Keratinocyte (primary cell): Measurements from ENCODE around the gene HID1. TPM values are rescaled to one million over a fixed set of nuclear protein-coding genes. Genes with fewer than 3 reads are reported as not detected.

ENCODE experiments used
- DNase-seq: peaks from one replicate; pipeline ENCODE4 v3.0.0-alpha.2; 2011; ENCODE audit warnings: low read depth, missing footprints, low spot score
- FAIRE-seq: peaks from 2 replicates; lab custom pipeline; 2011; peaks lifted over from hg19 to GRCh38; lab: Jason Lieb, UNC
- H2AFZ ChIP-seq: 2 replicates; pipeline ENCODE4 v1.6.0; 2012; ENCODE audit warnings: low read length, control low read depth, inconsistent platforms; ENCODE audit not compliant: control insufficient read depth
- H3K27ac ChIP-seq: 2 replicates; pipeline ENCODE4 v1.5.1; 2011; ENCODE audit warnings: low read length; ENCODE audit not compliant: control insufficient read depth, insufficient read depth
- H3K27me3 ChIP-seq: 3 replicates; pipeline ENCODE4 v1.6.0; 2011; ENCODE audit warnings: low read length; ENCODE audit not compliant: control insufficient read depth, insufficient read depth; ENCODE audit errors: extremely low read depth
- H3K36me3 ChIP-seq, 2 experiments: 2 replicates in 1 of 2; 3 replicates in 1 of 2; pipeline ENCODE4 v1.5.1; 2011; ENCODE audit warnings: low read length in 2 of 2, mild to moderate bottlenecking in 1 of 2; ENCODE audit not compliant: control insufficient read depth in 2 of 2, insufficient read depth in 2 of 2; ENCODE audit errors: extremely low read depth in 1 of 2
- H3K4me1 ChIP-seq: 3 replicates; pipeline ENCODE4 v1.5.1; 2011; ENCODE audit warnings: low read length; ENCODE audit not compliant: control insufficient read depth, insufficient read depth; ENCODE audit errors: extremely low read depth
- H3K4me2 ChIP-seq: 3 replicates; pipeline ENCODE4 v1.6.0; 2011; ENCODE audit warnings: low read depth, low read length; ENCODE audit not compliant: control insufficient read depth, insufficient read depth; ENCODE audit errors: extremely low read depth
- H3K4me3 ChIP-seq, 3 experiments: fragments of 200-600 bp in 1 of 3; sonication (generic) in 1 of 3; 2 replicates in 2 of 3; 3 replicates in 1 of 3; pipeline ENCODE4 v1.5.1; 2011 to 2016; ENCODE audit warnings: low read length in 3 of 3, mild to moderate bottlenecking in 3 of 3, control low read depth in 2 of 3, inconsistent platforms in 1 of 3, low read depth in 1 of 3, mixed read lengths in 1 of 3, mixed run types in 1 of 3, moderate library complexity in 1 of 3; ENCODE audit not compliant: control insufficient read depth in 2 of 3, insufficient read depth in 2 of 3; ENCODE audit errors: extremely low read depth in 1 of 3
- H3K79me2 ChIP-seq: 2 replicates; pipeline ENCODE4 v1.6.0; 2012; ENCODE audit warnings: low read length; ENCODE audit not compliant: control insufficient read depth, insufficient read depth
- H3K9ac ChIP-seq: 3 replicates; pipeline ENCODE4 v1.6.0; 2011; ENCODE audit warnings: low read length; ENCODE audit not compliant: control insufficient read depth, insufficient read depth; ENCODE audit errors: extremely low read depth
- H3K9me1 ChIP-seq: 3 replicates; pipeline ENCODE4 v1.6.0; 2011; ENCODE audit warnings: low read length; ENCODE audit not compliant: control insufficient read depth, insufficient read depth; ENCODE audit errors: extremely low read depth
- H3K9me3 ChIP-seq: 2 replicates; pipeline ENCODE4 v1.5.1; 2012; ENCODE audit warnings: low read depth, low read length; ENCODE audit not compliant: control insufficient read depth
- H4K20me1 ChIP-seq: 3 replicates; pipeline ENCODE4 v1.6.0; 2011; ENCODE audit warnings: low read length; ENCODE audit not compliant: control insufficient read depth, insufficient read depth; ENCODE audit errors: extremely low read depth
- EZH2 ChIP-seq: IDR thresholded peaks from one replicate; pipeline ENCODE4 v1.6.1; 2012; ENCODE audit warnings: inconsistent platforms, mild to moderate bottlenecking, low read length, moderate library complexity
- dilution Hi-C: fragments of 300-500 bp; cut with MboI; formaldehyde crosslinking; loops from one replicate; pipeline ENCODE4 v1.7.0; 2020; ENCODE audit warnings: low sequenced_read_pairs; ENCODE audit not compliant: extremely low pct_ligation_motif_present
- polyA plus RNA-seq, 5 experiments: library from polyadenylated mRNA; depleted of rRNA in 3 of 5; stranded (reverse) in 3 of 5; stranded (forward) in 1 of 5; unstranded in 1 of 5; fragments of >200 nt; gene quantifications; 1 replicate in 1 of 5; 2 replicates in 3 of 5; 3 replicates in 1 of 5; pipeline versions ENCODE4 v1.2.1 to v1.2.3, GENCODE V29; 2011 to 2012; ENCODE audit warnings: missing spikeins in 2 of 5, low read depth in 1 of 5, low replicate concordance in 1 of 5
- TF ChIP-seq, protein P1 (sequence below), 3 experiments: IDR thresholded peaks in 1 of 3; conservative IDR thresholded peaks in 1 of 3; optimal IDR thresholded peaks in 1 of 3; 2 replicates in 2 of 3; 3 replicates in 1 of 3; pipeline versions ENCODE3 to v1.5.1; 2011; ENCODE audit warnings: low read length in 3 of 3, mild to moderate bottlenecking in 3 of 3, moderate library complexity in 2 of 3, control low read depth in 1 of 3, inconsistent platforms in 1 of 3; ENCODE audit not compliant: insufficient read depth in 2 of 3; ENCODE audit errors: extremely low read depth in 1 of 3

The HID1 gene
- polyA plus RNA-seq, 1 donor (not counting 4 experiments of a cell fraction or from before 2014, with no cell fraction given), result 0.33 TPM

DNA sequence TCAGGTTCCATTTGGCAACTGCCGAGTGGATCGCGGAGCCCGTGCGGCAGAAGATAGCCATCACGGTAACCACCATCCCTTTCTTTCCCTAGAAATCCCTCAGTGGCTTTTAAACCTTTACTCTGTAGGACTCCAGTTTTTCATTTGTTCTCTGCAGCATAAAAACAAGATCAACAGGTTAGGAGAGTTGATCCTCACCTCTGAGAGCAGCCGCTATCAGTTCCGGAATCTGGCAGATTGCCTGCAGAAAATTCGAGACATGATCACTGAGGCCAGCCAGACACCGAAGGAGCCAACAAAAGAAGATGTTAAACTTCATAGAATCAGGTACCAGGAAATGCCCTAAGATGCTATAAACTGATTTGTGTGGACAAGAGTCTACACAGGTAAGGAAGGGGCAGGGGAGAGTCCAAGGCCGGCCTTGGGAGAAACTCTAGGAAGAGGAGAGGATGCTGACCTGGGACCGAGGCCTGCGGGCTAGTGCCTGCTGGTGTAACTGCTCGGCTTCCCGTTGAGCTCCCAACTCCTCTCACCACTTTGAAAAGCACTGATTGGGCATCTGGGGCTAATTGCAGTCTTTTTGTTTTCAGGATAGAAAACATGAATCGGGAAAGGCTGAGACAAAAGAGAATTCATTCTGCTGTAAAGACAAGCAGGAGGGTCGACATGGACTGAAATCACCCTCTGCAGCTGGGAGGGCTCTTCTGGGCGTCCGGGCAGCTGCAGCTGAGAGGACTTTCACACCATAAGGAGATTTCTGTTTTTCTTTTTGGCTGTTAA, 48.0 kb upstream of the HID1 start:
- DNase-seq, result no peak
- Histone ChIP-seq H3K4me2 (no peak overlapping the region), H3K36me3 (peaks cover 21 to 27% of the 10 kb centered on the region in 2 experiments), H3K79me2 (peaks cover 6% of the 10 kb centered on the region), H3K4me1 (no peaks in the 10 kb centered on the region), H3K9me3 (no peaks in the 10 kb centered on the region), H3K9me1 (no peaks in the 10 kb centered on the region), H3K27ac (no peak overlapping the region), H3K27me3 (no peaks in the 10 kb centered on the region), H3K4me3 (no peak overlapping the region), H2AFZ (no peak overlapping the region), H3K9ac (no peak overlapping the region), H4K20me1 (no peaks in the 10 kb centered on the region)
- dilution Hi-C loops, result no loop called here
- FAIRE-seq, result no peak
- TF ChIP-seq, protein P1, sequence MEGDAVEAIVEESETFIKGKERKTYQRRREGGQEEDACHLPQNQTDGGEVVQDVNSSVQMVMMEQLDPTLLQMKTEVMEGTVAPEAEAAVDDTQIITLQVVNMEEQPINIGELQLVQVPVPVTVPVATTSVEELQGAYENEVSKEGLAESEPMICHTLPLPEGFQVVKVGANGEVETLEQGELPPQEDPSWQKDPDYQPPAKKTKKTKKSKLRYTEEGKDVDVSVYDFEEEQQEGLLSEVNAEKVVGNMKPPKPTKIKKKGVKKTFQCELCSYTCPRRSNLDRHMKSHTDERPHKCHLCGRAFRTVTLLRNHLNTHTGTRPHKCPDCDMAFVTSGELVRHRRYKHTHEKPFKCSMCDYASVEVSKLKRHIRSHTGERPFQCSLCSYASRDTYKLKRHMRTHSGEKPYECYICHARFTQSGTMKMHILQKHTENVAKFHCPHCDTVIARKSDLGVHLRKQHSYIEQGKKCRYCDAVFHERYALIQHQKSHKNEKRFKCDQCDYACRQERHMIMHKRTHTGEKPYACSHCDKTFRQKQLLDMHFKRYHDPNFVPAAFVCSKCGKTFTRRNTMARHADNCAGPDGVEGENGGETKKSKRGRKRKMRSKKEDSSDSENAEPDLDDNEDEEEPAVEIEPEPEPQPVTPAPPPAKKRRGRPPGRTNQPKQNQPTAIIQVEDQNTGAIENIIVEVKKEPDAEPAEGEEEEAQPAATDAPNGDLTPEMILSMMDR (optimal IDR thresholded peaks at IDR 0.05 in 1 of 3, IDR thresholded peaks at IDR 0.05 in 1 of 3, conservative IDR thresholded peaks at IDR 0.05 in 1 of 3; ENCODE audit: extremely low read depth in 1 of 3, insufficient read depth in 2 of 3, low read length in 3 of 3), result no peak
- no peak for TF ChIP-seq EZH2

DNA sequence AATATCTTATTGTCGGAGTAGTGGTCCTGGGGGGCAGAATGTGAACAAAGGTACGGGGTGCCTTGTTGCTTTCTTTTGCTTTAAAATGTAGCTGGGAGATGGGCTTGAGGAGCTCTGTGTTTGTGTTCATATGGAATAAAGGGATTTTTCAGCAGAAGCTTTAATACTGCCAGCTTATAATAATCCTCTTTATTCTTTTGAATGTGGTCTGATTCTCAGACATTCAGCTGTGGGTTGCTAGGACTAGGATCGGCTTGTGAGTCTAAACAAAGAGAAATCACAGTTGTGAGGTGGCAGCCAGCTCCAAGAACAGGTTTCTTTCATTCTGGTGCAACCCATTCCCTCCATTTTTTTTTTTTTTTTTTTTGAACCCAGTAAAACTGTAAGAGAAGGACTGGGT, 47.2 kb upstream of the HID1 start:
- Histone ChIP-seq H3K4me1 (no peaks in the 10 kb centered on the region), H3K9ac (no peak overlapping the region), H3K27ac (no peak overlapping the region), H2AFZ (no peak overlapping the region), H3K9me1 (no peaks in the 10 kb centered on the region), H3K4me3 (no peak overlapping the region), H3K9me3 (no peaks in the 10 kb centered on the region), H4K20me1 (no peaks in the 10 kb centered on the region), H3K79me2 (peaks cover 12% of the 10 kb centered on the region), H3K4me2 (no peak overlapping the region), H3K36me3 (peaks cover 21 to 24% of the 10 kb centered on the region in 2 experiments), H3K27me3 (no peaks in the 10 kb centered on the region)
- TF ChIP-seq, protein P1 (optimal IDR thresholded peaks at IDR 0.05 in 1 of 3, IDR thresholded peaks at IDR 0.05 in 1 of 3, conservative IDR thresholded peaks at IDR 0.05 in 1 of 3; ENCODE audit: extremely low read depth in 1 of 3, insufficient read depth in 2 of 3, low read length in 3 of 3), result no peak
- TF ChIP-seq EZH2, result no peak
- no peak for FAIRE-seq
- dilution Hi-C loops, result no loop called here
- DNase-seq, result no peak
